Activated CD8-positive, alpha-beta memory T cell treated with anti-CD3 and anti-CD28 coated beads for 36 hours (primary cell): ENCODE measurements around the gene DGLUCY. TPM values are rescaled to one million over a fixed set of nuclear protein-coding genes. Genes with fewer than 3 reads are reported as not detected.
"Not testable (repeated sequence)": the region's sequence is repeated elsewhere in the genome, so short reads cannot be mapped to it uniquely, and the experiment has no call there.

Experiments used
- CTCF ChIA-PET: fragments of 350-600 bp; sonication (Branson Sonifier 250); formaldehyde crosslinking; loops from one replicate; lab custom pipeline; 2021; ENCODE audit warnings: antibody characterized with exemption; lab: Charles Lee
- POLR2A ChIA-PET: fragments of 350-600 bp; sonication (Branson Sonifier 250); formaldehyde crosslinking; loops from one replicate; lab custom pipeline; 2021; ENCODE audit warnings: antibody characterized with exemption; lab: Charles Lee
- total RNA-seq, 2 experiments: library from RNA; stranded (reverse); gene quantifications; one replicate each; pipeline ENCODE4 v1.2.3, GENCODE V29; 2021

DGLUCY gene
- 10 to 100 TPM; 41.1 to 44.5 TPM for total RNA-seq

- ChIA-PET CTCF (interaction anchor here (1.0 to 3.2 kb wide), 7 partner anchors 13 to 211 kb away, joined by 3 to 18 read pairs (median 5); partner anchors contain the start of gene RPS6KA5), POLR2A (interaction anchor here (0.6 to 4.9 kb wide), 5 partner anchors 45 to 144 kb away, joined by 3 to 81 read pairs (median 3); partner anchors contain the start of gene RPS6KA5)
Observed at GRCh38 chr14:91113829-91114078, at the start of gene DGLUCY. DGLUCY (plus strand) TSS chr14:91114073; CDS start chr14:91160295, 46,222 bp downstream.

GRCh38 chr14:91065266-91065665 lies 48.6 kb upstream of the DGLUCY start:
- ChIA-PET CTCF (interaction anchor here (1.9 kb wide), 1 partner anchor 49 kb away, joined by 10 read pairs; the partner anchor contains the start of gene DGLUCY), POLR2A (interaction anchor here (0.5 to 1.4 kb wide), 2 partner anchors 13 to 72 kb away, joined by 3 read pairs; no protein-coding TSS in a partner anchor)

- ChIA-PET CTCF (interaction anchor here (0.9 to 1.9 kb wide), 3 partner anchors 47 to 118 kb away, joined by 5 to 10 read pairs (median 5); partner anchors contain the start of gene DGLUCY), POLR2A (interaction anchor here (0.6 to 1.0 kb wide), 5 partner anchors 39 to 1648 kb away, joined by 3 to 5 read pairs (median 4); no protein-coding TSS in a partner anchor)
Observed at GRCh38 chr14:91067186-91067585, 46.7 kb upstream of the DGLUCY start.

GRCh38 chr14:91068642-91069041 lies 45.2 kb upstream of the DGLUCY start:
- POLR2A ChIA-PET = interaction anchor here (1.2 kb wide), 1 partner anchor 20 kb away, joined by 3 read pairs; no protein-coding TSS in a partner anchor

GRCh38 chr14:91070572-91070971 lies 43.3 kb upstream of the DGLUCY start:
- CTCF ChIA-PET = no interaction called here
- POLR2A ChIA-PET = interaction anchor here (0.7 kb wide), 1 partner anchor 37 kb away, joined by 3 read pairs; no protein-coding TSS in a partner anchor

More at GRCh38 chr14:91068642-91069041, 45.2 kb upstream of the DGLUCY start:
- CTCF ChIA-PET = interaction anchor here (0.7 kb wide), 2 partner anchors 76 to 105 kb away, joined by 3 read pairs; no protein-coding TSS in a partner anchor

GRCh38 chr14:91075553-91075952 lies 38.3 kb upstream of the DGLUCY start:
- ChIA-PET CTCF (no interaction called here), POLR2A (no interaction called here)

GRCh38 chr14:91078095-91078737 lies 35.7 kb upstream of the DGLUCY start:
- ChIA-PET POLR2A (interaction anchor here (0.7 to 1.7 kb wide), 5 partner anchors 13 to 109 kb away, joined by 3 to 9 read pairs (median 3); partner anchors contain the start of gene RPS6KA5), CTCF (interaction anchor here (0.7 to 1.5 kb wide), 8 partner anchors 8 to 109 kb away, joined by 3 to 4 read pairs (median 3); partner anchors contain the start of gene DGLUCY)

GRCh38 chr14:91080071-91080470 lies 33.8 kb upstream of the DGLUCY start:
- POLR2A ChIA-PET = no interaction called here
- CTCF ChIA-PET = interaction anchor here (1.7 kb wide), 1 partner anchor 34 kb away, joined by 6 read pairs; the partner anchor contains the start of gene DGLUCY

GRCh38 chr14:91082282-91082681 lies 31.6 kb upstream of the DGLUCY start:
- ChIA-PET CTCF (no interaction called here), POLR2A (no interaction called here)

- CTCF ChIA-PET = no interaction called here
- POLR2A ChIA-PET = no interaction called here
Observed at GRCh38 chr14:91084516-91084915, 29.4 kb upstream of the DGLUCY start.

GRCh38 chr14:91087470-91087869 lies 26.4 kb upstream of the DGLUCY start:
- POLR2A ChIA-PET, CTCF ChIA-PET: not testable (repeated sequence)

- ChIA-PET CTCF (no interaction called here), POLR2A (interaction anchor here (0.5 to 0.7 kb wide), 2 partner anchors 8 to 204 kb away, joined by 3 to 6 read pairs; no protein-coding TSS in a partner anchor)
Observed at GRCh38 chr14:91088585-91089235, 25.2 kb upstream of the DGLUCY start.

GRCh38 chr14:91089958-91090535 lies 23.8 kb upstream of the DGLUCY start:
- CTCF ChIA-PET = no interaction called here
- POLR2A ChIA-PET = no interaction called here

GRCh38 chr14:91090743-91091142 lies 23.1 kb upstream of the DGLUCY start:
- CTCF ChIA-PET = no interaction called here

GRCh38 chr14:91092073-91092472 lies 21.8 kb upstream of the DGLUCY start:
- POLR2A ChIA-PET = no interaction called here
- CTCF ChIA-PET = no interaction called here

More at GRCh38 chr14:91090743-91091142, 23.1 kb upstream of the DGLUCY start:
- POLR2A ChIA-PET = no interaction called here

- POLR2A ChIA-PET = not testable (repeated sequence)
Observed at GRCh38 chr14:91093743-91094472, 20.0 kb upstream of the DGLUCY start.

GRCh38 chr14:91094772-91095171 lies 19.1 kb upstream of the DGLUCY start:
- CTCF ChIA-PET = no interaction called here
- POLR2A ChIA-PET = no interaction called here

More at GRCh38 chr14:91093743-91094472, 20.0 kb upstream of the DGLUCY start:
- CTCF ChIA-PET = not testable (repeated sequence)

GRCh38 chr14:91095178-91095577 lies 18.7 kb upstream of the DGLUCY start:
- CTCF ChIA-PET = no interaction called here
- POLR2A ChIA-PET = no interaction called here

- ChIA-PET POLR2A (interaction anchor here (0.5 to 1.0 kb wide), 2 partner anchors 9 to 14 kb away, joined by 3 read pairs; no protein-coding TSS in a partner anchor), CTCF (interaction anchor here (0.6 kb wide), 1 partner anchor 14 kb away, joined by 3 read pairs; no protein-coding TSS in a partner anchor)
Observed at GRCh38 chr14:91097657-91098056, 16.2 kb upstream of the DGLUCY start.
